ENCODE results near the gene MFSD12. TPM values are rescaled to one million over a fixed set of nuclear protein-coding genes. Genes with fewer than 3 reads are reported as not detected.

The MFSD12 gene
- total RNA-seq, 1 donor from 2014 or later = 181 TPM

GRCh38 chr19:3533033-3533432 lies 24.4 kb downstream of the MFSD12 start:
- H2AFZ ChIP-seq (ENCODE audit: low read depth, low read length) = no peak overlapping the region
- no peak overlapping the region for H3K9ac ChIP-seq (ENCODE audit: low read length)
- peaks cover 4% of the 10 kb centered on the region for H3K79me2 ChIP-seq (ENCODE audit: insufficient read depth, low read length)
- FAIRE-seq (no peak), DNase-seq (ENCODE audit: low read depth) (no peak)
- Mint-ChIP-seq H3K27ac (ENCODE audit: unreplicated experiment) (no peak overlapping the region), H3K36me3 (ENCODE audit: low read depth, unreplicated experiment) (peaks cover 13% of the 10 kb centered on the region), H3K27me3 (ENCODE audit: low read depth, unreplicated experiment) (no peaks in the 10 kb centered on the region), H3K4me3 (ENCODE audit: unreplicated experiment) (no peak overlapping the region), H3K9me3 (ENCODE audit: unreplicated experiment) (no peaks in the 10 kb centered on the region), H3K4me1 (ENCODE audit: low read depth, unreplicated experiment) (no peaks in the 10 kb centered on the region)
- peaks cover 6% of the 10 kb centered on the region for H3K36me3 ChIP-seq (ENCODE audit: insufficient read depth, low read length)
- H3K4me3 ChIP-seq (ENCODE audit: insufficient read depth, low read depth, low read length) = no peak overlapping the region
- peaks cover 53% of the 10 kb centered on the region for H4K20me1 ChIP-seq (ENCODE audit: insufficient read depth, low read length)
- H3K4me1 ChIP-seq (ENCODE audit: insufficient read depth, low read length) = no peaks in the 10 kb centered on the region
- H3K27ac ChIP-seq (ENCODE audit: low read depth, low read length) = no peak overlapping the region
- H3K4me2 ChIP-seq (ENCODE audit: low read length) = no peak overlapping the region
- H3K9me3 ChIP-seq (ENCODE audit: insufficient read depth, low read depth, low read length) = no peaks in the 10 kb centered on the region
- no peak for TF ChIP-seq EZH2 (IDR thresholded peaks at IDR 0.05; ENCODE audit: insufficient read depth, low read length)
- TF ChIP-seq, protein P1, sequence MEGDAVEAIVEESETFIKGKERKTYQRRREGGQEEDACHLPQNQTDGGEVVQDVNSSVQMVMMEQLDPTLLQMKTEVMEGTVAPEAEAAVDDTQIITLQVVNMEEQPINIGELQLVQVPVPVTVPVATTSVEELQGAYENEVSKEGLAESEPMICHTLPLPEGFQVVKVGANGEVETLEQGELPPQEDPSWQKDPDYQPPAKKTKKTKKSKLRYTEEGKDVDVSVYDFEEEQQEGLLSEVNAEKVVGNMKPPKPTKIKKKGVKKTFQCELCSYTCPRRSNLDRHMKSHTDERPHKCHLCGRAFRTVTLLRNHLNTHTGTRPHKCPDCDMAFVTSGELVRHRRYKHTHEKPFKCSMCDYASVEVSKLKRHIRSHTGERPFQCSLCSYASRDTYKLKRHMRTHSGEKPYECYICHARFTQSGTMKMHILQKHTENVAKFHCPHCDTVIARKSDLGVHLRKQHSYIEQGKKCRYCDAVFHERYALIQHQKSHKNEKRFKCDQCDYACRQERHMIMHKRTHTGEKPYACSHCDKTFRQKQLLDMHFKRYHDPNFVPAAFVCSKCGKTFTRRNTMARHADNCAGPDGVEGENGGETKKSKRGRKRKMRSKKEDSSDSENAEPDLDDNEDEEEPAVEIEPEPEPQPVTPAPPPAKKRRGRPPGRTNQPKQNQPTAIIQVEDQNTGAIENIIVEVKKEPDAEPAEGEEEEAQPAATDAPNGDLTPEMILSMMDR (IDR thresholded peaks at IDR 0.05; ENCODE audit: insufficient read depth, low read depth, low read length) = no peak
- no peaks in the 10 kb centered on the region for H3K27me3 ChIP-seq (ENCODE audit: insufficient read depth, low read length)

DNA sequence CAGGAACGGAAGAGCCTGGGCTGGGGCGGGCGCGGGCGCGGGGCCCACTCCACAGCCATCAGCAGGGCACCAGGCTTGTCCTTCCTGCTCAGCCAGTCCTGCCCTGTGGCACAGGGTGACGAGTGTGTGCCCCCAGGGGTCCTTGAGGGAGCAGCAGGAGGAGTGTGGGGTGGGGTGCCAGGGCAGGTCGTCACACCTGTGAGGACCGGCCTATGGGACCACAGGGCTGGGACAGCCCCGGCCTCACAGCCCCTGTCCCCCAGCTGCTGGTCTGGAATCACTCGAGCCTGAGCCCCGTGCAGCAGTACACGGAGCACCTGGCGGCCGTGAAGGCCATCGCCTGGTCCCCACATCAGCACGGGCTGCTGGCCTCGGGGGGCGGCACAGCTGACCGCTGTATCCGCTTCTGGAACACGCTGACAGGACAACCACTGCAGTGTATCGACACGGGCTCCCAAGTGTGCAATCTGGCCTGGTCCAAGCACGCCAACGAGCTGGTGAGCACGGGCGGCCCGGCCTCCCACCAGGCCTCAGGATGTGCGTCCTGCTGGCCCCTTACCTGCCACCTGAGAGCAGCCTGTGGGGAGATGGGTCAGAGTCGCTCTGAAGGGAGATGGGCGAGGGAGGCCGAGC lies 25.1 kb downstream of the MFSD12 start:
- H3K9ac ChIP-seq (ENCODE audit: low read length) = no peak overlapping the region
- H4K20me1 ChIP-seq (ENCODE audit: insufficient read depth, low read length) = peaks cover 49% of the 10 kb centered on the region
- H3K9me3 Mint-ChIP-seq (ENCODE audit: unreplicated experiment) = no peaks in the 10 kb centered on the region
- peaks cover 13% of the 10 kb centered on the region for H3K36me3 Mint-ChIP-seq (ENCODE audit: low read depth, unreplicated experiment)
- H2AFZ ChIP-seq (ENCODE audit: low read depth, low read length) = no peak overlapping the region
- peaks cover 6% of the 10 kb centered on the region for H3K36me3 ChIP-seq (ENCODE audit: insufficient read depth, low read length)
- no peak overlapping the region for H3K27ac Mint-ChIP-seq (ENCODE audit: unreplicated experiment)
- no peaks in the 10 kb centered on the region for H3K4me1 ChIP-seq (ENCODE audit: insufficient read depth, low read length)
- no peaks in the 10 kb centered on the region for H3K9me3 ChIP-seq (ENCODE audit: insufficient read depth, low read depth, low read length)
- H3K4me1 Mint-ChIP-seq (ENCODE audit: low read depth, unreplicated experiment) = no peaks in the 10 kb centered on the region
- no peaks in the 10 kb centered on the region for H3K27me3 Mint-ChIP-seq (ENCODE audit: low read depth, unreplicated experiment)
- no peak overlapping the region for H3K4me3 Mint-ChIP-seq (ENCODE audit: unreplicated experiment)
- no peak overlapping the region for H3K4me3 ChIP-seq (ENCODE audit: insufficient read depth, low read depth, low read length)
- FAIRE-seq = no peak
- H3K27ac ChIP-seq (ENCODE audit: low read depth, low read length) = no peak overlapping the region
- no peak overlapping the region for H3K4me2 ChIP-seq (ENCODE audit: low read length)
- H3K79me2 ChIP-seq (ENCODE audit: insufficient read depth, low read length) = peaks cover 4% of the 10 kb centered on the region
- H3K27me3 ChIP-seq (ENCODE audit: insufficient read depth, low read length) = no peaks in the 10 kb centered on the region
- no peak for TF ChIP-seq EZH2 (IDR thresholded peaks at IDR 0.05; ENCODE audit: insufficient read depth, low read length)
- TF ChIP-seq, protein P1 (IDR thresholded peaks at IDR 0.05; ENCODE audit: insufficient read depth, low read depth, low read length) = no peak
- DNase-seq (ENCODE audit: low read depth) = no peak

GRCh38 chr19:3531716-3532115 lies 25.7 kb downstream of the MFSD12 start:
- no peak for TF ChIP-seq EZH2 (IDR thresholded peaks at IDR 0.05; ENCODE audit: insufficient read depth, low read length)
- TF ChIP-seq, protein P1 (IDR thresholded peaks at IDR 0.05; ENCODE audit: insufficient read depth, low read depth, low read length) = no peak
- H3K9me3 ChIP-seq (ENCODE audit: insufficient read depth, low read depth, low read length) = no peaks in the 10 kb centered on the region
- H2AFZ ChIP-seq (ENCODE audit: low read depth, low read length) = no peak overlapping the region
- H3K9ac ChIP-seq (ENCODE audit: low read length) = no peak overlapping the region
- H3K27me3 ChIP-seq (ENCODE audit: insufficient read depth, low read length) = no peaks in the 10 kb centered on the region
- H3K27ac Mint-ChIP-seq (ENCODE audit: unreplicated experiment) = no peak overlapping the region
- no peak overlapping the region for H3K4me3 Mint-ChIP-seq (ENCODE audit: unreplicated experiment)
- no peaks in the 10 kb centered on the region for H3K27me3 Mint-ChIP-seq (ENCODE audit: low read depth, unreplicated experiment)
- peaks cover 6% of the 10 kb centered on the region for H3K79me2 ChIP-seq (ENCODE audit: insufficient read depth, low read length)
- H3K4me1 ChIP-seq (ENCODE audit: insufficient read depth, low read length) = no peaks in the 10 kb centered on the region
- no peak for FAIRE-seq
- no peaks in the 10 kb centered on the region for H3K4me1 Mint-ChIP-seq (ENCODE audit: low read depth, unreplicated experiment)
- H3K36me3 ChIP-seq (ENCODE audit: insufficient read depth, low read length) = peaks cover 6% of the 10 kb centered on the region
- no peak overlapping the region for H3K27ac ChIP-seq (ENCODE audit: low read depth, low read length)
- no peak for DNase-seq (ENCODE audit: low read depth)
- H3K36me3 Mint-ChIP-seq (ENCODE audit: low read depth, unreplicated experiment) = peaks cover 13% of the 10 kb centered on the region
- H3K9me3 Mint-ChIP-seq (ENCODE audit: unreplicated experiment) = no peaks in the 10 kb centered on the region
- peaks cover 51% of the 10 kb centered on the region for H4K20me1 ChIP-seq (ENCODE audit: insufficient read depth, low read length)
- H3K4me3 ChIP-seq (ENCODE audit: insufficient read depth, low read depth, low read length) = no peak overlapping the region
- H3K4me2 ChIP-seq (ENCODE audit: low read length) = no peak overlapping the region

Measured in astrocyte (in vitro differentiated cells and primary cell).